CD4-positive, alpha-beta T cell treated with Interleukin-1 beta for 1 hour (primary cell): ENCODE data around the gene TRIM17.

Experiments used
- DNase-seq, 2 donors: peaks; one replicate each; pipeline ENCODE4 v3.0.0-alpha.2; 2020 to 2022

The TRIM17 gene

GRCh38 chr1:228415853-228416216 lies 826 bp downstream of the TRIM17 start:
- DNase-seq = no peak

- no peak for DNase-seq
Measured at GRCh38 chr1:228415221-228415620, 1.4 kb downstream of the TRIM17 start.

GRCh38 chr1:228414511-228415211 lies 2.0 kb downstream of the TRIM17 start:
- no peak for DNase-seq

- DNase-seq = no peak
Measured at GRCh38 chr1:228413241-228414010, 3.2 kb downstream of the TRIM17 start.

- DNase-seq = no peak
Measured at GRCh38 chr1:228411548-228412430, 4.9 kb downstream of the TRIM17 start.

GRCh38 chr1:228411121-228411520 lies 5.5 kb downstream of the TRIM17 start:
- no peak for DNase-seq

GRCh38 chr1:228410671-228411070 lies 6.0 kb downstream of the TRIM17 start:
- no peak for DNase-seq

- DNase-seq = no peak
Measured at GRCh38 chr1:228410015-228410414, 6.6 kb downstream of the TRIM17 start.

GRCh38 chr1:228408869-228409805 lies 7.5 kb downstream of the TRIM17 start:
- no peak for DNase-seq

- DNase-seq = no peak
Measured at GRCh38 chr1:228408041-228408868, 8.4 kb downstream of the TRIM17 start.

- no peak for DNase-seq
Measured at GRCh38 chr1:228407106-228408040, 9.3 kb downstream of the TRIM17 start.

- DNase-seq = no peak
Measured at GRCh38 chr1:228405979-228406228, 10.8 kb downstream of the TRIM17 start.

- DNase-seq = no peak
Measured at GRCh38 chr1:228405200-228405978, 11.3 kb downstream of the TRIM17 start.

- DNase-seq = no peak
Measured at GRCh38 chr1:228404107-228404720, 12.4 kb downstream of the TRIM17 start.

- DNase-seq = no peak
Measured at GRCh38 chr1:228403231-228403631, 13.4 kb downstream of the TRIM17 start.

GRCh38 chr1:228402641-228403025 lies 14.0 kb downstream of the TRIM17 start:
- no peak for DNase-seq

GRCh38 chr1:228401782-228402640 lies 14.7 kb downstream of the TRIM17 start:
- no peak for DNase-seq
